HEK293 (cell line): ENCODE results near the gene ANKRD1.
"Not testable (repeated sequence)": the region's sequence is repeated elsewhere in the genome, so short reads cannot be mapped to it uniquely, and the experiment has no call there.

ENCODE experiments used
- CTCF ChIP-seq: fragments of 450-650 bp; formaldehyde crosslinking; IDR thresholded peaks from 2 replicates; pipeline ENCODE4 v1.5.1; 2016; ENCODE audit warnings: missing biosample characterization, missing genetic modification characterization
- FEZF1 ChIP-seq: fragments of 450-650 bp; formaldehyde crosslinking; IDR thresholded peaks from 2 replicates; pipeline ENCODE4 v1.5.1; 2016; ENCODE audit warnings: missing biosample characterization, missing genetic modification characterization
- INSM2 ChIP-seq: fragments of 450-650 bp; formaldehyde crosslinking; IDR thresholded peaks from 2 replicates; pipeline ENCODE4 v1.5.1; 2016; ENCODE audit warnings: missing biosample characterization, missing genetic modification characterization
- REST ChIP-seq: fragments of 450-650 bp; formaldehyde crosslinking; IDR thresholded peaks from 2 replicates; pipeline ENCODE4 v1.5.1; 2016; ENCODE audit warnings: missing biosample characterization, missing genetic modification characterization
- ZBTB26 ChIP-seq: fragments of 450-650 bp; formaldehyde crosslinking; optimal IDR thresholded peaks from 2 replicates; pipeline ENCODE3; 2016; ENCODE audit warnings: missing biosample characterization, mild to moderate bottlenecking, missing genetic modification characterization
- ZBTB7A ChIP-seq: fragments of 450-650 bp; formaldehyde crosslinking; IDR thresholded peaks from 2 replicates; pipeline ENCODE4 v1.5.1; 2016; ENCODE audit warnings: low read depth, missing biosample characterization, missing genetic modification characterization
- ZIC2 ChIP-seq: fragments of 450-650 bp; formaldehyde crosslinking; IDR thresholded peaks from 2 replicates; pipeline ENCODE4 v1.5.1; 2016; ENCODE audit warnings: missing biosample characterization, missing genetic modification characterization
- ZNF133 ChIP-seq: fragments of 450-650 bp; formaldehyde crosslinking; IDR thresholded peaks from 2 replicates; pipeline ENCODE4 v1.5.1; 2016; ENCODE audit warnings: missing biosample characterization, missing genetic modification characterization
- ZNF174 ChIP-seq: fragments of 450-650 bp; formaldehyde crosslinking; IDR thresholded peaks from 2 replicates; pipeline ENCODE4 v1.5.0; 2017; ENCODE audit warnings: missing biosample characterization, mild to moderate bottlenecking, missing genetic modification characterization
- ZNF416 ChIP-seq: fragments of 450-650 bp; formaldehyde crosslinking; IDR thresholded peaks from 2 replicates; pipeline ENCODE4 v1.5.1; 2016; ENCODE audit warnings: missing biosample characterization, missing genetic modification characterization
- ZNF692 ChIP-seq: fragments of 450-650 bp; formaldehyde crosslinking; IDR thresholded peaks from 2 replicates; pipeline ENCODE4 v1.5.1; 2016; ENCODE audit warnings: missing biosample characterization, missing genetic modification characterization
- ZNF704 ChIP-seq: fragments of 450-650 bp; formaldehyde crosslinking; IDR thresholded peaks from 2 replicates; pipeline ENCODE4 v1.5.1; 2016; ENCODE audit warnings: missing biosample characterization, missing genetic modification characterization
- ZSCAN16 ChIP-seq: fragments of 450-650 bp; formaldehyde crosslinking; IDR thresholded peaks from 2 replicates; pipeline ENCODE4 v1.5.1; 2016; ENCODE audit warnings: missing biosample characterization, missing genetic modification characterization
- ZSCAN23 ChIP-seq: fragments of 450-650 bp; formaldehyde crosslinking; IDR thresholded peaks from 2 replicates; pipeline ENCODE4 v1.5.1; 2016; ENCODE audit warnings: missing biosample characterization, missing genetic modification characterization

- TF ChIP-seq ZNF692 (tag by site-specific recombination); CTCF; ZSCAN23; ZNF133 (tag by site-specific recombination); ZBTB7A (tag by site-specific recombination); ZNF416 (tag by site-specific recombination); ZNF704 (tag by site-specific recombination); REST (tag by site-specific recombination); ZIC2; ZSCAN16; INSM2 (tag by site-specific recombination); ZBTB26 (tag by site-specific recombination); ZNF174 (tag by site-specific recombination); FEZF1 (tag by site-specific recombination): not testable (repeated sequence)
Measured at GRCh38 chr10:90896916-90897315, 24.0 kb downstream of the ANKRD1 start.
